ENCODE data around the gene ZFAND2A. TPM values are rescaled to one million over a fixed set of nuclear protein-coding genes. Genes with fewer than 3 reads are reported as not detected.
A peak's percentile ranks its signal among the peaks of the same experiment; 100 is the strongest.
"Not testable (repeated sequence)": the region's sequence is repeated elsewhere in the genome, so short reads cannot be mapped to it uniquely, and the experiment has no call there.

Gene ZFAND2A
- total RNA-seq, 2 experiments from 2014 or later: 92.3 to 92.5 TPM

DNA sequence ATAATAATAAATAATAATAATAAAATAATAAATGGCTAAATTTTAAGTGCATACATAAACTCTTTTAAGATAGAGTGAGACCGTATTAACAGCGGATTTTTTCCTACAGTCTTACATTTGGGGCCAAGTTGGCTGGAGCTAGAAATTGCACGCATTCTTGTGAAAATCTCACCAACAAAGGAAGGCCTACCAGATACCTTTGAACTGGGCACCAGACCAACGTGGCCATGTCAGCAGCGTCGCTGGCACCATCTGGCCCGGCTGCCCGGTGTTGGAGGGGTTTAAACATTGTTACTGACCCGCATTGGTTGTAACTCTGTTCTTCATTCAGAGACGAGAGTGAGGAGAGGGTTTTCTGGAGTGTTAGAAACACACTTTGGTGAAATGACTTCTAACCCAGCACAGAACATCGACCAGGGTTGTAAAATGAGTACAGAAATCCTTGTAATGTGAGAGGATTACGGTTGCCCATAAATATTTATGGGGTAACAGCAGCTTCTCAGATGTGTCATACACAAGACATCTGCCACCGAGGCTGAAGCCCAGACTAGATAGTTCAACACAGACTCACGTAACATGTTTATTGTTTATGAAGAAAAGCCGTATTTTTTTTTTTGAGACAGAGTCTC is 38.1 kb upstream of the ZFAND2A start:
- no peak for ATAC-seq (ENCODE audit: poor library complexity)
- no peak for DNase-seq
- CTCF ChIA-PET: no interaction called here
- H3K27me3 ChIP-seq (ENCODE audit: control insufficient read depth in 1 of 2, insufficient read depth in 2 of 2, low read length in 2 of 2): peaks cover 0 to 3% of the 10 kb centered on the region in 2 experiments
- no peaks in the 10 kb centered on the region for H3K9me3 ChIP-seq (ENCODE audit: control insufficient read depth in 1 of 2, insufficient read depth in 1 of 2, low read length in 2 of 2)
- H3K4me3 Mint-ChIP-seq: no peak overlapping the region
- no peaks in the 10 kb centered on the region for H3K36me3 Mint-ChIP-seq (ENCODE audit: low read depth)
- no peaks in the 10 kb centered on the region for H3K9me3 Mint-ChIP-seq
- no peaks in the 10 kb centered on the region for H3K4me1 ChIP-seq (ENCODE audit: insufficient read depth, low read length)
- intact Hi-C loops (cut with DNase I, micrococcal nuclease): no loop called here
- H3K36me3 ChIP-seq (ENCODE audit: insufficient read depth, low read length): no peaks in the 10 kb centered on the region
- TF ChIP-seq, protein P1, sequence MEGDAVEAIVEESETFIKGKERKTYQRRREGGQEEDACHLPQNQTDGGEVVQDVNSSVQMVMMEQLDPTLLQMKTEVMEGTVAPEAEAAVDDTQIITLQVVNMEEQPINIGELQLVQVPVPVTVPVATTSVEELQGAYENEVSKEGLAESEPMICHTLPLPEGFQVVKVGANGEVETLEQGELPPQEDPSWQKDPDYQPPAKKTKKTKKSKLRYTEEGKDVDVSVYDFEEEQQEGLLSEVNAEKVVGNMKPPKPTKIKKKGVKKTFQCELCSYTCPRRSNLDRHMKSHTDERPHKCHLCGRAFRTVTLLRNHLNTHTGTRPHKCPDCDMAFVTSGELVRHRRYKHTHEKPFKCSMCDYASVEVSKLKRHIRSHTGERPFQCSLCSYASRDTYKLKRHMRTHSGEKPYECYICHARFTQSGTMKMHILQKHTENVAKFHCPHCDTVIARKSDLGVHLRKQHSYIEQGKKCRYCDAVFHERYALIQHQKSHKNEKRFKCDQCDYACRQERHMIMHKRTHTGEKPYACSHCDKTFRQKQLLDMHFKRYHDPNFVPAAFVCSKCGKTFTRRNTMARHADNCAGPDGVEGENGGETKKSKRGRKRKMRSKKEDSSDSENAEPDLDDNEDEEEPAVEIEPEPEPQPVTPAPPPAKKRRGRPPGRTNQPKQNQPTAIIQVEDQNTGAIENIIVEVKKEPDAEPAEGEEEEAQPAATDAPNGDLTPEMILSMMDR (IDR thresholded peaks at IDR 0.05): no peak
- no peaks in the 10 kb centered on the region for H3K4me1 Mint-ChIP-seq (ENCODE audit: low read depth)
- H3K27me3 Mint-ChIP-seq: peaks cover 3% of the 10 kb centered on the region
- no peak overlapping the region for H3K4me3 ChIP-seq (ENCODE audit: low read length)
- no peak overlapping the region for H3K27ac Mint-ChIP-seq
- no peak overlapping the region for H3K27ac ChIP-seq (ENCODE audit: low read depth in 1 of 2, low read length in 2 of 2)
- POLR2A ChIA-PET: no interaction called here

DNA sequence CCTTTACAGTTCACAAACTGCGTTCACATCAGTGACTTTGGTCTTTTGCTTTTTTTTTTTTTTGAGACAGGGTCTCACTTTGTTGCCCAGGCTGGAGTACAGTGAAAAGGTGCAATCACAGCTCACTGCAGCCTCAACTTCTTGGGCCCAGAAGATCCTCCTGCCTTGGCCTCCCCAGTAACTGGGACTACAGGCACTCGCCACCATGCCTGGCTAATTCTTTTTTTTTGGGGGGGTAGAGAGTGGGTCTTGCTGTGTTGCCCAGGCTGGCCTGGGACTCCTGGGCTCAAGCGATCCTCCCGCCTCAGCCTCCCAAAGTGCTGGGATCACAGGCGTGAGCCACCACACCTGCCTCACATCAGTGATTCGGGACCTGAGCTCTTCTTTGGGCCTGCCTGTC is 37.0 kb upstream of the ZFAND2A start:
- H3K4me1 Mint-ChIP-seq (ENCODE audit: low read depth): peaks cover 5% of the 10 kb centered on the region
- POLR2A ChIA-PET: no interaction called here
- H3K9me3 ChIP-seq (ENCODE audit: control insufficient read depth in 1 of 2, insufficient read depth in 1 of 2, low read length in 2 of 2): no peaks in the 10 kb centered on the region
- H3K27me3 ChIP-seq (ENCODE audit: control insufficient read depth in 1 of 2, insufficient read depth in 2 of 2, low read length in 2 of 2): peaks cover 0 to 3% of the 10 kb centered on the region in 2 experiments
- no peaks in the 10 kb centered on the region for H3K36me3 Mint-ChIP-seq (ENCODE audit: low read depth)
- H3K4me3 Mint-ChIP-seq: no peak overlapping the region
- H3K36me3 ChIP-seq (ENCODE audit: insufficient read depth, low read length): no peaks in the 10 kb centered on the region
- no peak overlapping the region for H3K4me3 ChIP-seq (ENCODE audit: low read length)
- no peak overlapping the region for H3K27ac Mint-ChIP-seq
- no peak for DNase-seq
- ATAC-seq (ENCODE audit: poor library complexity): no peak
- H3K9me3 Mint-ChIP-seq: no peaks in the 10 kb centered on the region
- intact Hi-C loops (cut with DNase I, micrococcal nuclease): no loop called here
- TF ChIP-seq, protein P1 (IDR thresholded peaks at IDR 0.05): no peak
- peaks cover 6% of the 10 kb centered on the region for H3K27me3 Mint-ChIP-seq
- H3K4me1 ChIP-seq (ENCODE audit: insufficient read depth, low read length): peaks cover 8% of the 10 kb centered on the region
- H3K27ac ChIP-seq (ENCODE audit: low read depth in 1 of 2, low read length in 2 of 2): no peak overlapping the region
- CTCF ChIA-PET: no interaction called here

DNA sequence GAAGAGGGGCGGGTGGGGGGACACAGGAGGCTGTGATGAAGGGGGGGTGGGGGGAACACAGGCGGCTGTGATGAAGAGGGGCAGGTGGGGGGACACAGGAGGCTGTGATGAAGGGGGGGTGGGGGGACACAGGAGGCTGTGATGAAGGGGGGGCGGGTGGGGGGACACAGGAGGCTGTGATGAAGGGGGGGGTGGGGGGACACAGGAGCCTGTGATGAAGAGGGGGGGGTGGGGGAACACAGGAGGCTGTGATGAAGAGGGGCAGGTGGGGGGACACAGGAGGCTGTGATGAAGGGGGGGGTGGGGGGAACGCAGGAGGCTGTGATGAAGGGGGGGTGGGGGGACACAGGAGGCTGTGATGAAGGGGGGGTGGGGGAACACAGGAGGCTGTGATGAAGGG is 36.4 kb upstream of the ZFAND2A start:
- intact Hi-C loops (cut with DNase I, micrococcal nuclease); CTCF ChIA-PET; POLR2A ChIA-PET: not testable (repeated sequence)

More for the DNA sequence above, 36.4 kb upstream of the ZFAND2A start:
- H3K36me3 ChIP-seq (ENCODE audit: insufficient read depth, low read length); H3K9me3 Mint-ChIP-seq; H3K9me3 ChIP-seq (ENCODE audit: control insufficient read depth in 1 of 2, insufficient read depth in 1 of 2, low read length in 2 of 2); H3K36me3 Mint-ChIP-seq (ENCODE audit: low read depth); H3K27me3 ChIP-seq (ENCODE audit: control insufficient read depth in 1 of 2, insufficient read depth in 2 of 2, low read length in 2 of 2); H3K4me3 ChIP-seq (ENCODE audit: low read length); ATAC-seq (ENCODE audit: poor library complexity); H3K4me1 Mint-ChIP-seq (ENCODE audit: low read depth); H3K4me3 Mint-ChIP-seq; H3K27ac Mint-ChIP-seq; H3K4me1 ChIP-seq (ENCODE audit: insufficient read depth, low read length); H3K27ac ChIP-seq (ENCODE audit: low read depth in 1 of 2, low read length in 2 of 2): not testable (repeated sequence)
- H3K27me3 Mint-ChIP-seq: peaks cover 11% of the 10 kb centered on the region
- DNase-seq: peak in 1 of 14 experiments; percentile 70

Data from CD4-positive, alpha-beta T cell (primary cell).